GM21515 (cell line): ENCODE measurements around the gene ZNF329.
"Not testable (repeated sequence)": the region's sequence is repeated elsewhere in the genome, so short reads cannot be mapped to it uniquely, and the experiment has no call there.

Source experiments
- ATAC-seq: cut with Tn5 transposase; IDR thresholded peaks from one replicate; pipeline ENCODE4 v1.9.1; 2021; ENCODE audit not compliant: unreplicated experiment

The ZNF329 gene

DNA sequence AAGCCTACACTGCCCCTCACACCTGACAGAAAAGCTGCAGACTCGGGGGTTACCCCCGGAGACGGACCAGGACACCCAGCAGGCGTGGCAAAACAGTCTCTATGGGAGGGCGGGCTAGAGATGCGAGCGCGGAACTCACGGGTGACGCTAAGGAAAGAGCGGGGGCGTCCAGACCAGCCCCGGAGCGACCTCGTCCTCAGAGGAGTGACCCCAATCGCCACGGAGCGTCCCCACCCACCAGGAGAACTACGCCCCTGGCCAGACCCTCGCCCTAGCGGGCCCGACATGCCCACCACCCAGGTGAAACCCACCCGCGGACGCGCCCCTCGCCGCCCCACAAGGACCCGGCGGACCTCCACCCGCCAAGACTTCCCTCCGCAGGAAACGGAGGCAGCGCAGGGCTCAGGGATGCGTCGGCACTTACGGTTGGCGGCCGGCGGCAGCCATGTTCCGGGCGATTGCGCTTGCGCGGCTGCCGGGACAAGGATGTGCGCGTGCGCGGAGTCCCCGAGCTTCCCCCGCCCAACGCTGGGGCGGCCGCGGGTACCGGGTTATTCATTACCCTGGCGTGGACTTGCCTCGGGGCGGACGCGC is at the start of gene ZNF329:
Gene ZNF329 (minus strand): TSS at position 462 of the 594 bp plus-strand sequence. CDS start 21,286 bp downstream, outside the sequence.
- peak; percentile 47 for ATAC-seq

DNA sequence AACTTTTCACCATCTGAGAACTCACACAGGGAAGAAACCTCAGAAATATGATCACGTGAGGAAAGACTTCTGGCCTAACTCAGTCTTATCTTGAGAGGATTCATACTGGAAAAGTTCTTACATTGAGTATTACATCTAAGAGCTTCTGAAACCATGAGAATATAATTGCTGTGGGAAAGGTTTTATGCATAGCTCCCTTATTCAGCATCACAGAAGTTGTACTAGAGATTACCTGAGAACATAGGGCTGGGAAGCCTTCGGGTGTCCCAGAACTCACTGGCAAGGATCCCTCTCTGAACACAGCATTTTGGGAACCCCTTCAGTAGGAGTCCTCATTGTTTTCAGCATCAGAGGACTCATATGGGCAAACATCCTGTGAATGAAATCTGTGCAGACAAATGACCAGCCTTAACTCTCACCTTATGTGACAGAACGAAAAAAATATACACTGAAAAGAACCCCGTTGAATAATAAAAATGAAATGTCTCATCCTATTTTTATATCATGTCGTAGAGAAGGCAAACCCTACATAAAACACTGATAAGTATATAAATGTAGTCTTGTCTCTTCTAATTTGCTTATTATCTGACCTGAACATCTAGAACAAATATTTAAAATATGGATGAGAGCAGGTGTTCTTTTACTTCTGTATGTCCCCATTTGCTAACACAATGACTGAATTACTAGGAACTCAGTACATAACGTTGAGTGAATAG is 46.5 kb upstream of the ZNF329 start:
- ATAC-seq = no peak

DNA sequence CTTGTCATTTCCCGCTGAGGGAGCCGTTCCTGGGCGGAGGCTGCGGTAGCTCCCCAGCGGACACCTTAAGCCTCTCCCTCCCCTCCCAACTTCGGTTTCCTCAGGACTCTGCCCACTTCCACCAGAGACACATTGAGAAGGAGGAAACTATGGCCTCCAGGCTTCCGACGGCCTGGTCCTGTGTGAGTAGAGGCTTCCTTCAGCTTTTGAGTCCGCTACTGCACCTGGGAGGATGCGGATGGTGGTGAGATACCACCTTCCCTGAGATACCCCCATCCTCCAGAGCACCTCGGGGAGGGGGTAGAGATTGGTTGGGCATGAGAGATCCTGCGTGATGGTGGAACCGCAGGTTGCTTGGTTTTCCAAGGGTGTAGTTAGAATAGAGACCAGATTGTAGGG is 33.2 kb upstream of the ZNF329 start:
- no peak for ATAC-seq

DNA sequence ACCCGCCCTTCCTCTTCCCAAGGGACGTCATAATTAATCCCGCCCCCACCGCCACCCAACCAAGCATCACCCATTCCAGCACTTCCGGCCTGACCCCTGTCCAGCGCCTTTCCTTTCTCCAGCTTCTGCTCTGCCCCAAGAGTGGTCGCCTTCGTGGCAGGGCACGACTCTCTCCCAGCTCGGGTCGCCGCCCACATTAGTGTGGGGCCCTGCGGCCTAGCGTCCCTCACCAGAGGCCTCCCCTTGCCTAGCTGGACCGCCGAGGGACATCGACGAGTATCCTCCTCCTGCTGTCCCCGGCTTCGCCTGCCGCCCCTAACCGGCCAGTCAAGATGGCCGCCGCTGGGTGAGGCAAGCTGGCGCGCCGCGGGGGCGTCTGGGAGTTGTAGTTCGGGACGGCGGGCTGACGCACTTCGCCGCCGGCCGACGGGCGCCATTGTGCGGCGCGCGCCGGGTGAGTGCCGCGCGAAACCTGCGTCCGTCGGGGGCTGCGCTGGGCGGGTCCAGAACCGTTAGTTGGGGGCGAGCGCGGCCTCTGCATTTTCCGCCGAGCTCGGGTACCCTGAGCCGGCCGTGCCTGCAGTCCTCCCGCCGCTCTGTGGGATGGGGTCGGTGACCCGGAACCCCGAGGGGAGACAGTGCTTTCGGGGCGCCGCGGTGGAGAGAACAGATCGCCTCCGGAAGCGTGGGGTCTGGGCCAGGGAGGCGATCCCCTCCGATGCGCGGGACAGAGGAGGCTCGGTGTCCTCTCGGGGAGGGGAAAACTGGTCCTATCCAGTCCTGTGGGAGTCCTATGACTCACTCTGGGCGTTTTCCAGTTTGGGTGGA is 32.6 kb upstream of the ZNF329 start, which contains the start of gene ZNF274:
Gene ZNF274 (plus strand): TSS at position 73 of the 828 bp plus-strand sequence. CDS start 905 bp downstream, outside the sequence.
- ATAC-seq = peak; percentile 85

DNA sequence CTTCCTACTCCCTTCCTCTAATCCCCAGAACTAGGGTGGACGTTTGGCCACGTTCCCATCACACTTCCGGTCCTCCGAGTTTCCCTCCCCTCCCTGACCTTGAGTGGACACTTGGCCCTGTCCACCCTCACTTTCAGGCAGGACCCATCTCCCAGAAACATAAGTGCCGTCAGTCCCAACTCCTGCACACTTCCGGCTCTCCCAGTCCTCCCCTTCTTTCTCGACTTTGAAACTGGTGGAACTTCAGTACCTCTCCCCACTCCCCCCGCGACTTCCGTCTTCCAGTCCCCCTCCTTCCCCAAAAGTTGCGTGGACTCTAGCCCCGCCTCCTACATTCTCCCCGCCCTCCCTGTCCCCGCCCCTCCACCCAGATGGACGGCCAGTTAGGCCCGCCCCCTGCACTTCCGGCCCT is 32.0 kb upstream of the ZNF329 start:
- no peak for ATAC-seq

DNA sequence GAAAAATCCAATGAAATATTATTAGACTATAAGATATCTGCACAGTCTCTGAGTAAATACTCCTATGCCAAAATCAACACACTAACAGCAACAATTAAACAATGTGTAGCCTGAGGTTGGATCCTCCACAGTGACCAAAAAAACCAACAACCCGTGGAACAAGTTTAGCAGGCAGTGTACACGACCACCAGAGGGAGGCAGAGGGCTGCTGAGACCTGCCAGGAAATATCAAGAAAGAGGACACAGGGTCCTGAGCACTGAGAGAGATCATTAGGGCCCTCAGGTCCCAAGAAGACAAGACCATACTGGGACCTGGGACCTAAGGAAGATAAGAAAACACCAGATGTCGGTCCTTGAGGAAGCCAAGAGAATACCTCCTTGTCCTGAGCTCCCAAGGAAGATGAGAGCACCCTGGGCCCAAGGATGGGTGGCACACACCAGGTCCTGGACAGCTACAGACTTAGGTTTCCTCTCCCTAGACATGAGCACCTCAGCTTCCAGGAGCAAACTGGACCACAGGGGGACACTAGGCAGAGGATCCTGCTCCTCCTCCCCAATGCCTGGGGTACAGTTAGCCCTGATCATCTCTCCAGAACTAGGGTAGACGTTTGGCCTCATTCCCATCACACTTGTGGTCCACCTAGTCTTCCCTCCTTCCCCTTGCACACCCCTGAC is 31.4 kb upstream of the ZNF329 start:
- no peak for ATAC-seq

DNA sequence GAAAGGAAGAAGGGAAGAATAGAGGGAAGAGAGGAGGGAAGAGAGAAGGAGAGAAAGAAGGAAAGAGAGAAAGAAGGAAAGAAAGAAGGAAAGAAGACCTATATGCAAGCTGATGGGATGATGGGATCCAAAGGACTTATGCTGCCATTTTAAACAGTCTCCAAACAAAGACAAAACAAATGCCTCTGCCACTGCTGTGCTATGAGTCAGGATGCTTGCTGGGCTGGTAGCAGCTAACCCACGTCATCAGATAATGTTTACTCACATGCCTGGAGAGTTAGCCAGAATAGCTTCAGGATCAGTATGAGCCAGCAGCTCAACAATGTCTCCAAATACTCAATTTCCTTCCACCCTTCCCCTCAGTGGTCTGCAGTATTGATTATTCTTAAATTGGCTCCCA is 20.3 kb upstream of the ZNF329 start:
- ATAC-seq = no peak

DNA sequence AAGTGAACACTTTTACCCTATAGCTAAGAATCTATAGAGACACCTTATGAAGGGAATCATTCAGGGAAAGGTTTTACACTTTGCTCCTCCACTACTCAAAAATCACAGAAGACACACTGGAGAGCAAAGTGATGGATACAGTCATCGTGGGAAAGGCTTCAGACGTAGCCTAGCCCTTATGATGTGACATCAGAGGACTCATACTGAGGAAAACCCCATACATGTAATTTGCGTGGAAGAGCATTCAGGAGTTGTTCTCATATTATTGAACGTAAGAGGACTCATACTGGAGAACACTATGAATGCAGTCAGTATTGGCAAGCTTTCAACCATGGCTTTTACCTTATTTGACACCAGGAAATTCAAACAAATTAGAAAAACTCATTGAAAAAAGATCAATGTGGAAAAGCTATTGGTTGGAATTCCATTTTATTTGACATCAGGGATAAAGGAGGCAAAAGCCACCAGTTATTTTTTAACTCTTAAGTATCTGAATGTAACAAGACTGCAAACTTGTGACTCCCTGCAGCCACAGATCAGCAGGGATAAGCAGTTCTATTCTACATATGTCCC is 16.2 kb upstream of the ZNF329 start:
- ATAC-seq = no peak

DNA sequence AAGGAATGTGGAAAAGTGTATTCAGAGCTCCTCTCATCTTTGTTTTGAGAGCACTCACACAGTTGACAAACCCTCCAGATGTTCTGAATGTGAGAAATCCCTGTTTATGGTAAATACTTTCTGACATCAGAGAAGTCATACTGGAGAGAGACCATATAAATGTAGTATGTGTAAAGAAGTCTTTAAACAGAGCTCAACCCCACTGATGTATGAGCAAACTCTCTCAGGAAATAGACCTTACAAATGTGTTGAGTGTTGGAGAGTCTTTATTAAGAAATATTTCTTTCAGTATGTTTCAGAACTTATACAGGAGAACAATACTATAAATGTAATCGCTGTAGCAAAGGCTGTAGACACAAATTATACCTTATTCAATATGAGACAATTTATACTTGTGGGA is 15.7 kb upstream of the ZNF329 start:
- ATAC-seq = no peak

DNA sequence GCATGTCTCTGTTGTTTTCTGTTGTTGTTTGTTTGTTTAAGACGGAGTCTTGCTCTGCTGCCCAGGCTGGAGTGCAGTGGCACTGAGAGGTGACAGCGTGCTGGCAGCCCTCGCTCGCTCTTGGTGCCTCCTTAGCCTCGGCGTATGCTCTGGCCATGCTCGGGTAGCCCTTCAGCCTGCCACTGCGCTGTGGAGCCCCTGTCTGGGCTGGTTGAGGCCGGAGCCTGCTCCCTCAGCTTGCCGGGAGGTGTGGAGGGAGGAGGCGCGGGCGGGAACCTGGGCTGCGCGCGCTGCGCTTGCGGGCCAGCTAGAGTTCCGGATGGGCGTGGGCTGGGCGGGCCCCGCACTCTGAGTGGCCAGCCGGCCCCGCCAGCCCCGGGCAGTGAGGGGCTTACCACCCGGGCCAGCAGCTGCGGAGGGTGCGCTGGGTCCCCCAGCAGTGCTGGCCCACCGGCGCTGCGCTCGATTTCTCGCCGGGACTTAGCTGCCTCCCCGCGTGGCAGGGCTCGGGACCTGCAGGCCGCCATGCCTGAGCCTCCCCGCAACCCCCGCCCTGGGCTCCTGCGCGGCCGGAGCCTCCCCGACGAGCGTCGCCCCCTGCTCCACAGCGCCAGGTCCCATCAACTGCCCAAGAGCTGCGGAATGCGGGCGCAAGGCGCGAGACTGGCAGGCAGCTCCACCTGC is 6.6 kb upstream of the ZNF329 start:
- ATAC-seq = no peak

DNA sequence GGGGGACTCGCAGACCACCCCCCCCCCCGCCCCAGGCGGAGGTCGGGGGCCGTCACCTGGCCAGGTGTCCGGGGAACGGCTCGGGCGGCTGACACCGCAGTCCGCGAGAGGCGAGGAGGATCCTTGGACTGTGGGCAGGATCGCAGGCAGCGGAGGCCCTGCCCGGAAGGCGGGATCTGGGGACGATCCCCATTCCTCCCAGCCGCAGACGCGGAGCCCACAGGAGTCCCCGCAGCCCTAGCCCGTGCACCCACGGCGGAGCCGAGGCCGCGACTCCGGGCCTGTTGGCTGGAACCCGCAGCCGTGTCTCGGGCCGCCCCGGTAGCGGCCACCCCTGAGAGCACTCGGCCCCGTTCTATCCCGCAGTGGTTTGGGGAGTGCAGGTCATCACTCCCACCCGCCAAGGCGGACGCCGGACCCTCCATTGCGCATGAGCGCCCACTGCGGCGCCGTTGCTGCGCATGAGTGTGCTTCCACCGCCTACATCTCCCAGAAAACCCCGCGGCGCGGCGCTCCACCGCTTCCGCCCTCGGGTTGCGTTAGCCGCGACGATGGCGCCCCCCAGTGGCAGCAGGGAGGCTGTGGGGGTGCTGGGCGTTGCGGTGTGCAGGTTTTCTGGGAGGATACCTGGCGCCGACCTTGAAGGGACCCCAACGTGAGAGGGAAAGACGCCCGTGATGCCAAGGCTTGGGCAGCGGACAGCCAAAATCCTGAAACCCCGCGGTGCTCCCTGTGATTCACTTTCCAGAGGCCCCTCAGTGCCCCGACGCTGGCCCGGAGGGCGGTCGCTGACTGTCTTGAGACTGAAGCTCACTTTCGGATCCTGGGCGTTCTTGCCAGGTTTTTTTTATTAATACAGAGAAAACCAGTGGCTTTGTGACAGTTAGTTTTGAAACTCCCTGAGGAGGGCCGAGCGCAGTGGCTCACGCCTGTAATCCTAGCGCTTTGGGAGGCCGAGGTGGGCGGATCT is 4.4 kb upstream of the ZNF329 start:
- peak; percentile 73 for ATAC-seq

DNA sequence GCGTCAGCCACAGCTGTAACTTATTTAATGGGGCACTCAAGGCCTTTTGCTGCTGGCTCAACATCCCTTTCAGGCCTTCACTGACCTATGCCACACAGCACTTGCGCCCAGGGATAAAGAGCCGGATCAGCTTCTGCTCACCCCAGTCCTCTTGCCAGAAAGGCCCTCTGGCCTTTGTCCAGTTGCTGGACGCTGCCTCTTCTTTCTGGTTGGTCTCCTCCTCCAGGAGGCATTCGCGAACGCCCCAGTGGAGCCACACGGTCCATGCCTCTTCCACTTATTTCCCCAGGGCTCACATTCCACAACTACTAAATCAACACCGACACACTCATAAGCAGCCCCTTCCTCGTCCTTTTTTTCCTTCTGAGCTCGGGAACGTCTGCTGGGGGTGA is 3.7 kb upstream of the ZNF329 start:
- ATAC-seq = no peak

DNA sequence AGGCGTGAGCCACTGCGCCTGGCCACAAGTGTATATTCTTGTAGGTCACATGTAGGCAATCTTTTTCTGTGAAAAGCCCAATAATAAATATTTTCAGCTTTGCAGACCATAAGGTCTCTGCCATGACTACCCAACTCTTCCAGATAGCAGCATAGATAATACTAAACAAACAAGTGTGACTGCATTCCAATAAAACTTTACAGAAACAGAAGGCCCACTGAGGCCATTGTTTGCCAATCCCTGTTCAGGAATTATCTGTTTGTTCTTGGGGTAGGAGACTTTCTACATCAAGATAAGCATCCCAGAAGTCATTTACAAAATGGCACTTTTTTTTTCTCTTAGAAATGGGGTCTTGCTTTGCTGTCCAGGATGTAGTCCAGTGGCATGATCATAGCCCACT is 2.8 kb upstream of the ZNF329 start:
- no peak for ATAC-seq

DNA sequence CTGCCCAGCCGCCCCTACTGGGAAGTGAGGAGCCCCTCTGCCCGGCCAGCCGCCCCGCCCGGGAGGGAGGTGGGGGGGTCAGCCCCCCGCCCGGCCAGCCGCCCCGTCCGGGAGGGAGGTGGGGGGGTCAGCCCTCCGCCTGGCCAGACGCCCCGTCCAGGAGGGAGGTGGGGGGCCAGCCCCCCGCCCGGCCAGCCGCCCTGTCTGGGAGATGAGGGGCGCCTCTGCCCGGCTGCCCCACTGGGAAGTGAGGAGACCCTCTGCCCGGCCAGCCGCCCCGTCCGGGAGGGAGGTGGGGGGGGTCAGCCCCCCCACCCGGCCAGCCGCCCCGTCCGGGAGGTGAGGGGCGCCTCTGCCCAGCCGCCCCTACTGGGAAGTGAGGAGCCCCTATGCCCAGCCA is 3.1 kb downstream of the ZNF329 start:
- not testable (repeated sequence) for ATAC-seq

DNA sequence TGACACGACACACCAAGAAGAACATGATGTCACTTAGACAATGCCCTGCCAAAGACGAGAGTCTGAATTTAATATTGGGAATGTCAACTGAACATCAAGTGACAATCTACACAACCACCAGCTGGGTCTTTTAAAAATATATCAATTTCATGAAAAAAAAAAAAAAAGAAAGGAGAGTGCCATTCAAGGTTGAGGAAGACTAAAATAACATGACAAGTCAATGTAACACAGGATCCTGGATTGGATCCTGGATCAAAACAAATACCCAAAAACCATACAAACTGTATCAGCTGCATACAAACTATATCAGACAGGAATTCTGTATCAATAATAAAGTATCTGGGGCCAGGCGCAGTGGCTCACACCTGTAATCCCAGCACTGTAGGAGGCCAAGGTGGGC is 4.7 kb downstream of the ZNF329 start:
- ATAC-seq = no peak

DNA sequence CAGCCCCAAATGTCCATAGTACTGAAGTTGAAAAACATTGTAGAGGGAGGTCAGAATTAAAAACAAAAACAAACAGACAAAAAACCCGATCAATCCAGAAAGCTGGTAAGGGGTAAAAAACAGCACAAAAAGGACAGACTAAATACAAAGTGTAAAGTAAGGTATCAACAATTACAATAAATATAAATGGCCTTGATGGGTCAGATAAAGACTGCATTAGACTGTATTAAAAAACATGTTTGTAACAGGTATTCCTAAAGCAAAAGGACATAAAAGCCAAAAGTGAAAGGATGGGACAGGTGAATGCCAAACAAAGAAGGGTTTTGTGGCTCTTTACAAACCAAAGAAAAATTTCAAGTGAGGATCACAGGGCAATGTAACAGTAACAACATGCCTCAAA is 16.3 kb downstream of the ZNF329 start:
- ATAC-seq = no peak

DNA sequence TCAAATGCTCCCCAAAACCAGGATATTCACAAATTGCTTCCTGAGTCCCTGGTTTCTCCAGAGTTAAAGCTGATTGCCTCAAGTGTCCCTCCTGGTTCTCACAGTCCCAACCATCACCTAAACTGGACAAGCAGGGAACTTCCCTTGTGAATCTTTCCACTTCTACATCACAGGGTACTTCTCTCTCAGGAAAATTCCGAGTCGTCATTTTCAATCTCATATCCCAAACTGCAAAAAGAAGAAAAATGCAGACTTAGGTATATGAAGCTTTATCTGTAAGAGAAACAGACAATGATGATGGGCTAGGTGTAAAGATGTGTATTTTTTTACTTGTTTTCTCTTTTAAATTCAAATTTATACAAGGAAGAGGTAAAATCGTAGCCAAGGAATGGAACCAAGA is 21.3 kb downstream of the ZNF329 start:
- no peak for ATAC-seq

DNA sequence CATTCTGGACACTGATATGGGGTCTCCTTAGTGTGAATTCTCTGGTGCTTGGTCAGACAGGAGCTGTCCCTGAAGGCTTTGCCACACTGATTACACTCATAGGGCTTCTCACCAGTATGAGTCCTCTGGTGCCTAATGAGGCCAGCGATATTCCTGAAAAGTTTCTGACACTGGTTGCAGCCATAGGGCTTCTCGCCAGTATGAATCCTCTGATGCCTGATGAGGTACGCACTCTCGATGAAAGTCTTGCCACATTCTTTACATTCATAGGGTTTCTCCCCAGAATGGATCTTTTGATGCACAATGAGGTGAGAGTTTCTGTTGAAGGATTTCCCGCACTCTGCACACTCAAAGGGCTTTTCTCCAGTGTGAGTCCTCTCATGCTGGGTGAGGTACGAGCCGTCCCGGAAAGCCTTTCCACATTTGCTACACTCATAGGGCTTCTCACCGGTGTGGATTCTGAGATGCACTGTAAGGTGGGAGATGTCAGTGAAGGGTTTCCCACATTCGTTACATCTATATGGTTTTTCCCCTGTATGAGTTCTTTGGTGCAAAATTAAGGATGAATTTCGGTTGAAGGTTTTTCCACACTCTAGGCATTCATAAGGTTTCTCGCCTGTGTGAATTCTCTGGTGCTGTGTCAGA is 22.4 kb downstream of the ZNF329 start:
- ATAC-seq = no peak

DNA sequence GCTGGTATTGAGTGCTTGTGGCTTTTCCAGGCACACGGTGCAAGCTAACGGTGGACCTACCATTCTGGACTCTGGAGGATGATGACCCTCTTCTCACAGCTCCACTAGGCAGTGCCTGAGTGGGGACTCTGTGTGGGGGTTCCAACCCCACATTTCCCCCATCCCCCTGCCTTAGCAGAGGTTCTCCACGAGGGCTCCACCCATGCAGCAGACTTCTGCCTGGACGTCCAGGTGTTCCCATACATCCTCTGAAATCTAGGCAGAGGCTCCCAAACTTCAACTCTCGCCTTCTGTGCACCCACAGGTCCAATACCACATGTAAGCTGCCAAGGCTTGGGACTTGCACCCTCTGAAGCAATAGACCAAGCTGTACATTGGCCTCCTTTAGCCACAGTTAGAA is 27.2 kb downstream of the ZNF329 start:
- ATAC-seq = no peak
